ENCODE measurements around the gene AQP12B. TPM values are rescaled to one million over a fixed set of nuclear protein-coding genes. Genes with fewer than 3 reads are reported as not detected.

AQP12B gene
- total and polyA plus RNA-seq, 2 of the 8 experiments (the other 6 are each of a cell fraction or from before 2014, with no cell fraction given) = not detected

DNA sequence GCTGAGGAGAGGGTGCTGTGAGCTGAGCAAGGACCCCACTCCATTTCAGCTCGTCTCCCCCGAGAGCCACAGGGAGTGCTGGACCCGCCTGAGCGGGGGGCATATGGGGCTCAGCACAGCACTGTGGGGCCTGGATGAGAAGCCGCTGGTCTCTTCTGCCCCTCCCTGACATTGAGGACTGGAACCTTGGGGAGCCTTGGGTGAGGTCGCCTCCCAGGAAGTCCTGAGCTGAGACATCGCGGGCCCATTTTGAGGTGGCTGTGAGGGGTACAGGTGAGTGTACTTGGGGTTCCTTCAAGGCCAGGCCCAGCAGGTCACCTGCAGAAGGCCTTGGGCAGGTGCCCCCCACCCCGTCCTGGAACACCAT, 5.9 kb upstream of the AQP12B start:
- no peak overlapping the region for H4K91ac ChIP-seq (replicated peaks; ENCODE audit: insufficient read length, low read length)
- no peak overlapping the region for H2BK120ac ChIP-seq (replicated peaks; ENCODE audit: low read depth, low read length)
- H3K56ac ChIP-seq (replicated peaks; ENCODE audit: insufficient read length, low read depth, low read length) = no peak overlapping the region
- DNase-seq (ENCODE audit: low read depth in 1 of 2, low spot score in 2 of 2) (peak in 1 of 2 experiments; percentile 33), FAIRE-seq (no peak)
- no peaks in the 10 kb centered on the region for H4K20me1 ChIP-seq (replicated peaks in 1 of 2; ENCODE audit: control insufficient read depth in 1 of 2, insufficient read depth in 2 of 2, low read length in 2 of 2)
- H2BK15ac ChIP-seq (ENCODE audit: low read length) = no peak overlapping the region
- no peak overlapping the region for H2BK20ac ChIP-seq (ENCODE audit: low read length)
- H3K79me1 ChIP-seq (ENCODE audit: low read depth, low read length) = no peaks in the 10 kb centered on the region
- no peak overlapping the region for H3K23ac ChIP-seq (ENCODE audit: insufficient read length)
- ChIA-PET POLR2A (ENCODE audit: partially characterized antibody) (no interaction called here), CTCF (ENCODE audit: partially characterized antibody) (interaction anchor here (0.6 to 1.6 kb wide), 3 partner anchors 14 to 123 kb away, joined by 3 read pairs; no protein-coding TSS in a partner anchor)
- H3K27ac ChIP-seq (ENCODE audit: low read depth, low read length) = no peak overlapping the region
- H2AFZ ChIP-seq (ENCODE audit: low read length) = no peak overlapping the region
- H2BK5ac ChIP-seq (ENCODE audit: low read depth, low read length) = no peak overlapping the region
- H3K4me2 ChIP-seq (ENCODE audit: insufficient read depth in 1 of 2, low read depth in 2 of 2, low read length in 2 of 2) = no peak overlapping the region
- H3K4me1 ChIP-seq (replicated peaks in 1 of 4; ENCODE audit: control insufficient read depth in 3 of 4, insufficient read depth in 4 of 4, low read length in 3 of 4) = peaks cover 0 to 3% (median 0%) of the 10 kb centered on the region in 4 experiments; a peak in 2 of 7 replicates
- no peak overlapping the region for H4K8ac ChIP-seq (ENCODE audit: extremely low read depth, insufficient read depth, low read length)
- H3K36me3 ChIP-seq (ENCODE audit: control insufficient read depth in 2 of 4, insufficient read depth in 4 of 4, low read length in 3 of 4) = no peaks in the 10 kb centered on the region
- no peaks in the 10 kb centered on the region for H3K79me2 ChIP-seq (ENCODE audit: control insufficient read depth in 1 of 2, insufficient read depth in 2 of 2, low read length in 2 of 2)
- no peak overlapping the region for H2AK5ac ChIP-seq (ENCODE audit: low read depth, low read length)
- TF ChIP-seq SRF (IDR thresholded peaks at IDR 0.05; ENCODE audit: low read depth, low read length) (no peak), BACH1 (IDR thresholded peaks at IDR 0.05; ENCODE audit: low read length) (no peak), CHD1 (IDR thresholded peaks at IDR 0.05; ENCODE audit: low read depth, low read length) (no peak), TBP (IDR thresholded peaks at IDR 0.05; ENCODE audit: low read depth, low read length) (no peak), SAP30 (IDR thresholded peaks at IDR 0.05; ENCODE audit: insufficient read depth, insufficient replicate concordance, low read length) (no peak), SP2 (IDR thresholded peaks at IDR 0.05; ENCODE audit: low read length) (no peak), MAFK (IDR thresholded peaks at IDR 0.05; ENCODE audit: low read depth, low read length) (no peak), SP1 (IDR thresholded peaks at IDR 0.05; ENCODE audit: low read depth, low read length) (no peak), CTBP2 (IDR thresholded peaks at IDR 0.05; ENCODE audit: borderline replicate concordance, insufficient read depth, insufficient read length, low read length) (no peak)
- TF ChIP-seq, protein P1, sequence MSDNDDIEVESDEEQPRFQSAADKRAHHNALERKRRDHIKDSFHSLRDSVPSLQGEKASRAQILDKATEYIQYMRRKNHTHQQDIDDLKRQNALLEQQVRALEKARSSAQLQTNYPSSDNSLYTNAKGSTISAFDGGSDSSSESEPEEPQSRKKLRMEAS (IDR thresholded peaks at IDR 0.05) = no peak
- TF ChIP-seq, protein P2, sequence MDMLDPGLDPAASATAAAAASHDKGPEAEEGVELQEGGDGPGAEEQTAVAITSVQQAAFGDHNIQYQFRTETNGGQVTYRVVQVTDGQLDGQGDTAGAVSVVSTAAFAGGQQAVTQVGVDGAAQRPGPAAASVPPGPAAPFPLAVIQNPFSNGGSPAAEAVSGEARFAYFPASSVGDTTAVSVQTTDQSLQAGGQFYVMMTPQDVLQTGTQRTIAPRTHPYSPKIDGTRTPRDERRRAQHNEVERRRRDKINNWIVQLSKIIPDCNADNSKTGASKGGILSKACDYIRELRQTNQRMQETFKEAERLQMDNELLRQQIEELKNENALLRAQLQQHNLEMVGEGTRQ (IDR thresholded peaks at IDR 0.05; ENCODE audit: low read length) = no peak
- WGBS, 2 experiments (ENCODE audit: extremely low coverage in 1 of 2, insufficient coverage in 1 of 2, insufficient read length in 1 of 2, insufficient replicate concordance in 2 of 2, low coverage in 1 of 2, low lambda C conversion rate in 2 of 2, missing lambda C conversion rate in 1 of 2) = 90% methylated on average over 8 of the region's 9 CpGs; no CpG with 5 or more reads in 1 of the 2 experiments
- no peak overlapping the region for H3K4me3 ChIP-seq (ENCODE audit: extremely low read depth in 1 of 4, insufficient read depth in 2 of 4, low read depth in 3 of 4, low read length in 4 of 4)
- no peaks in the 10 kb centered on the region for H3K23me2 ChIP-seq (ENCODE audit: low read depth, low read length)
- no peak overlapping the region for H3K14ac ChIP-seq (ENCODE audit: insufficient read length)
- no peak overlapping the region for H2BK12ac ChIP-seq (ENCODE audit: low read depth, low read length)
- H3K18ac ChIP-seq (ENCODE audit: extremely low read depth, low read length) = no peak overlapping the region
- no peaks in the 10 kb centered on the region; a peak in 1 of 7 replicates for H3K27me3 ChIP-seq (replicated peaks in 1 of 4; ENCODE audit: control insufficient read depth in 3 of 4, extremely low read depth in 1 of 4, insufficient read depth in 3 of 4, low read length in 3 of 4)
- no peak overlapping the region for H3K4ac ChIP-seq (replicated peaks; ENCODE audit: insufficient read length, low read depth, low read length)
- H4K5ac ChIP-seq (ENCODE audit: insufficient read length, low read depth, low read length) = no peak overlapping the region
- no peak overlapping the region for H3K9ac ChIP-seq (replicated peaks in 1 of 4; ENCODE audit: extremely low read depth in 1 of 4, low read depth in 3 of 4, low read length in 3 of 4)
- no peaks in the 10 kb centered on the region for H3K9me3 ChIP-seq (ENCODE audit: insufficient read depth in 2 of 2, low read depth in 1 of 2, low read length in 1 of 2)
